Stimulated activated CD8-positive, alpha-beta memory T cell treated with anti-CD3 and anti-CD28 coated beads, Interleukin-4, amount 100 ng/mL, for 4 hours (primary cell): ENCODE results near the gene ERC1.

Experiments used
- DNase-seq, 2 donors: peaks; one replicate each; pipeline ENCODE4 v3.0.0-alpha.2; 2020; ENCODE audit warnings: low read depth in 2 of 2, low spot score in 1 of 2

The ERC1 gene

DNA sequence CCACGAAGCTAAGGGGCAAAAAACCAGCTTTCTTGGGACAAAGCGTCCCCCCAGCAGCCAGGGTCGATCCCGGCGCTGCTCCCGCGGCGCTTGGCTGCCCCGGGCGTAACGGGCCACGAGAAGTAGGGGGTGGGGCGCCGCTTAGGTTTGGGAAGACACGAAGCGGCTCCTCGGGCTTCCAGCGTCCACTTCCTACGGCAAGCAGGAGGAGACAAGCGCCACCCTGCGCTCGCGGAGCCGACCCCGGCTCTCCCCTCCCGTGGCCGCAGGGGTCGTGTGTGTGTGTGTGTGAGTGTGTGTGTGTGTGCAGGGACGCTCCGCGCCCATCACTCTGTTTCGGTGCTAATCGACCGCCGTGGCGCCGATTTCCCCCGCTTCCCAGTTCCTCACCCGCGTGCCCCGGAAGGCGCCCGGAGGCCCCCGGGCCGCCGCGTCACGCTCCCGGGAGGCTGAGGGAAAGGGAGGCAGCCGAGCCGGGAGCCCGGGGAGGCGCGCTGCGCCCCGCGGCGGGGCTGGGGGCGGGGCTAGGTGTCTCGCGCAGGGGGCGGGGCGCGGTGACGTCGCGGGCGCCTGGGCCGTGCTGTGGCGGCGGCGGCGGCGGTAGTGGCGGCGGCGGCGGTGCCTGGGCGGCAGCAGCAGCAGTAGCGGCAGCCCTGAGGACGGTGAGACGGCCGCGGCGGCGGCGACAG, at the start of gene ERC1:
TSS of gene ERC1 (plus strand) at position 563 of the 689 bp plus-strand sequence. CDS start 36,681 bp downstream, outside the sequence.
- peak; percentile 53 to 65 for DNase-seq

DNA sequence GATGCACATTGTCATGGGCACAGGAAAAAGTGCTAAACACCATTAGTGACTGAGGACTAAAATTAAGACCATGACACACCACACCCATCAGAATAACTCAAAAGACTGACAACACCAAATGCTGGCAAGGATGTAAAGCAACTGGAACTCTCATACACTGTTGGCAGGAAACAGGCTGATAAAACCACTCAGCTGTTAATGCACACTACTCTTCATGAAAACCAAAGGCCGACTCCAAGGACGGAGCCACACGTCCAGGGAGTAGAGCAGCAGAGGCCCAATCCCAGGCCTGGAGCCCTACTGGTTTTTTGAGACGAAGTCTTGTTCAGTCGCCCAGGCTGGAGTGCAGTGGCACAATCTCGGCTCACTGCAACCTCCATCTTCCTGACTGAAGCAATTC, 48.0 kb upstream of the ERC1 start:
- DNase-seq: no peak

DNA sequence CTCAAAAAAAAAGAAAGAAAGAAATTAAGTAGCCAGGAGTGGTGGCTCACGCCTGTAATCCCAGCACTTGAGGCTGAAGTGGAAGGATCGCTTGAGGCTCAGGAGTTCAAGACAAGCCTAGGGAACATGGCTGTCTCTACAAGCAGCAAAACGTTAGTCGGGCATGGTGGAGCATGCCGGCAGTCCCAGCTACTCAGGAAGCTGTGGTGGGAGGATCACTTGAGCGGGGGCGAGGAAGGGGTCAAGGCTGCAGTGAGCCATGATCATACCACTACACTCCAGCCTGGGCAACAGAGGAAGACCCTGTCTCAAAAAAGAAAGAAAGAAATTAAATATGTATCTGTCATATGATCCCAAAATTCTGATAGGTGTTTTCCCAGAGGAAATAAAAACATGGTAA, 46.8 kb upstream of the ERC1 start:
- DNase-seq: no peak

DNA sequence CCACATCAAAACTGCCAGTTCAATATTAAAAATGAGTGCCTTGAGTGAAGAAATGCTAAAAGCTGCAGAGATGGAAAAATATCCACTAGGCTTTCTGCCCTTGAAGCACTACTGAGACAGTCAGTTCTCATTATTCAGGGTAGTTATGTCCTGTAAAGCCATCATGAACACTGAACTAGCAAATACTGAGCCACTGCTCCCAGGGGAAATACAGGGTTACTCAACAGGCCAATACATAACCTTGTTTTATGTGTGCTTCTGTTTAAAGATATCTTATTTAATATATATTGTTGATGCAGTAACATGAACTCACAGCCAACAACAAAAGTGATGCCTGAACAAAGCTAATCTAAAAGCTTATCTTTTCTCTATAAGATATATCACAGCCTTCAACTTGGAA, 44.8 kb upstream of the ERC1 start:
- no peak for DNase-seq

DNA sequence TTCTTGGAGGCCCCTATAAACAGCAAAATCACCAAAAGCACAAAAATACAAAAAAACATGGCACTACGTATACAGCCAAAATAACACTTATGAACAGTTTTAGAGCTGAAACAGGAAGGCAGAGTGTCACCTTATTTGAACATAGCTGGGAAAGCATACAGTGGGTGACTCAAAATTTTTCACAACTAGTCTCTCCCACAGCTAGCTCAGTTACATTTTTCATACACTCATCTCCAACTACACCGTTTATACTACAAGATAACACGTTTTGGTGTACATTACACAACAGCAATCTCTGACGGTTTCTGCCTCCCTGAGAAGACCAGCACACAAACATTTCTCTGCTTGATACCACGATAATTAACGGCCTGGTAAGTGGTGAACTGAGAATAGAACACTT, 44.4 kb upstream of the ERC1 start:
- DNase-seq: no peak

DNA sequence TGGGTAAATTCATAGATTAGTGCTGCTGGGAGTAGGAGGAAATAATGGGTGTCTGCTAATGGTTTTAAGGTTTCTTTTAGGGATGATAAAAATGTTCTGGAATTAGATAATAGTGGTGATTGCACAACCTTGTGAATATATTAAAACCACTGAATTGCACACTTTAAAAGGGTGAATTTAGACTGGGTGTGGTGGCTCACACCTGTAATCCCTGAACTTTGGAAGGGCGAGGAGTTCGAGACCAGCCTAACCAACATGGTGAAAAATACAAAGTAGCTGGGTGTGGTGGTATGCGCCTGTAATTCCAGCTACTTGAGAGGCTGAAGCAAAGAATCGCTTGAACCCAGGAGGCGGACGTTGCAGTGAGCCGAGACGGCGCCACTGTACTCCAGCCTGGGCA, 42.8 kb upstream of the ERC1 start:
- DNase-seq: no peak

DNA sequence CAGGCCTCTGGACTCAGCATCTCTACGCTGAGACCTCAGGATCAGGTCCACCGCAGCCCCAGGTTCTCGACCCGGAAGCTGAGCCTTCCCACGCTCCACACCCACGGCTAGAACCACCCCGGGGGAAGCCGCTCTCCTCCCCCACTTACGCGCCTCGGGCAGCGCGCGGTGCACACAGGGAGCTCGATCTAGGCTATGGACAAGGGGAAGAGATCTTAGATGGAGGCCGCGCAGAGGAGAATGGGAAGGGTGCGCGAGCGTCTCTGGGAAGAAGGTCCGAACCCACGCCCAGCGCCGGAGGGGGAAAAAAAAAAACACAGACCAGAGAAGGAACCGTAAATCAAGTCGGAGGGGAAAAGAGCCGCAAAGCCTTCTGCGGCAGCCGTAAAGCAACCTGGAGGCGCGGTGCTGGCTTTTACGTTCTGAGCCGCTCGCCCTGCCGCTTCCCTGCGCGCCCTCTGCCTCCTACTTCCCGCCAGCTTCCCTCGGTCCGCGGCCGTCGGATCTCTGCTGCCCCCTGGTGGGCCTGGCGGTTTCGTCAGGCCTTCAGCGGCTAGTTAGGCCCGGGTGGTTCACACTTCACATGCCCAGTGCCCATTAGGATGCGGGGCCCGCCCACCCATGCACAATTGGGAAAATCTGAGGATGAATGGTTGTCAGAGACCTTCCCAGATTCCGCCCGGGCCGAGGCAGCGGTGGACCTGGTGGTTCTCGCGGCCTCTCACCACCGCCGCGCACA, 41.4 kb upstream of the ERC1 start, which contains the start of gene RAD52:
TSS of gene RAD52 (minus strand) at position 242 of the 739 bp plus-strand sequence. CDS start 16,636 bp downstream, outside the sequence.
- peak; percentile 94 to 98 for DNase-seq

DNA sequence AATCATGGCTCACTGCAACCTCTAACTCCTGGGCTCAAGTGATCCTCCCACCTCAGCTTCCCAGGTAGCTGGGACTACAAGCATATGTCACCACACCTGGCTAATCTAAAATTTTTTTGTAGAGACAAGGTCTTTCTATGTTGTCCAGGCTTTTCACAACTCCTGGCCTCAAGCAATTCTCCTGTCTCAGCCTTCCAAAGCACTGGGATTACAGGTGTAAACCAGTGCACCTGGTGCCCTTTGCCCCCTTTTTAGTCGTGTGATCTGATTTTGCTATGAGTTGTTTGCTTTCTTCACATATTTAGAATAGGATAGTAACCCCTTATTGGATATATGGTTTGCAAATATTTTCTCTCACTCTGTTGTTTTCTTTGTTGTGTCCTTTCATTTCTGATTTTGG, 39.8 kb upstream of the ERC1 start:
- no peak for DNase-seq

DNA sequence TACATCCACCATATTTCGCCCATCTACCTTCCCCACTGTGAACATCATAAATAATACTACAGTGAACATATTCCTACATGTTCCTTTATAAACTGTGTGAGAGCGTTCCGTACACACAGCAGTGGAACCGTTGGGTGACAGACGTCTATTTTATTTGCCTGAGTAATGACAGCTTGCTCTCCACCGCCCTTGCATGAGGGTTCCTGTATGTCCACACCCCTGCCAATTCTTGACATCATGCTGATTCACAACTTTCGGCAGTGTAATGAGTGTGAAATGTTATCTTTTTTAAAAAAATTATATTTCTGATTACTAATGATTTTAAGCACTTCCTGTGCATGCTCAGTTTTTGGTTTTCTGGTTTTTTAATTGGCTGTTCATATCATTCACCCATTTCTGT, 37.2 kb upstream of the ERC1 start:
- no peak for DNase-seq

DNA sequence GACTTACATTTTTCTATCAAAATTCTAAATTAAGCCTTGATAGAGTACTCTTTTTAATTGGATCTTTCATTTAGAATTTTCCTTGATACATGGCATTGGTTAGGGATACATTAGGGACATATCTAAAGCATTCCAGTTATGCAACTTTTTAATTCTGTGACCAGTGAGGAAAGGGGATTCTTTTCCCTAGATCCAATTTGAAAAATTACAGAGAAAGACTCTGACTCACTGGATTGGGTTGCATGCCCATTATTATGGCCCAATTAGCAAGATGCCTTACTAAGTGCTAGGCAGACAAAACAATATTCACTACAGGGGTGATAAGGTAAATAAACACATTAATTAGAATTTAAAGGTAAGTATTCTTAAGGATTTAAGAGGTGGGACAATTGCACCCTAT, 36.3 kb upstream of the ERC1 start:
- DNase-seq: no peak

DNA sequence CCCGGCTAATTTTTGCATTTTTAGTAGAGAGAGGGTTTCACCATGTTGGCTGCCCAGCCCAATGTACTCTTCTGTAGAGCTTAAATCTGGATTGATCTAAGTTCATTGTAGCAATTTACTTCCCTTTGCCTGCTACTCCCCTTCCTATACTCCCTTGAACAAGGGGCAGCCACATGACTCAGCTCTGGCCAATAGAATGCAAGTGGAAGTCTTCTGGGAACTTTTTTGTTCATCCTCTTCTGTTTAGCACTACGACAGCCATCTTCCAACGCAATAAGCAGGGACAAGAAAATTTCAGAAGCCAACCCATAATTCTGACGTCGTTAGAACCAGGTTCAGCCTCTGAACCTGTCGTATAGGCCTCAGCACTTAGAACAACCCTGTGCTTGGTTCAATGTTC, 35.1 kb upstream of the ERC1 start:
- DNase-seq: no peak

DNA sequence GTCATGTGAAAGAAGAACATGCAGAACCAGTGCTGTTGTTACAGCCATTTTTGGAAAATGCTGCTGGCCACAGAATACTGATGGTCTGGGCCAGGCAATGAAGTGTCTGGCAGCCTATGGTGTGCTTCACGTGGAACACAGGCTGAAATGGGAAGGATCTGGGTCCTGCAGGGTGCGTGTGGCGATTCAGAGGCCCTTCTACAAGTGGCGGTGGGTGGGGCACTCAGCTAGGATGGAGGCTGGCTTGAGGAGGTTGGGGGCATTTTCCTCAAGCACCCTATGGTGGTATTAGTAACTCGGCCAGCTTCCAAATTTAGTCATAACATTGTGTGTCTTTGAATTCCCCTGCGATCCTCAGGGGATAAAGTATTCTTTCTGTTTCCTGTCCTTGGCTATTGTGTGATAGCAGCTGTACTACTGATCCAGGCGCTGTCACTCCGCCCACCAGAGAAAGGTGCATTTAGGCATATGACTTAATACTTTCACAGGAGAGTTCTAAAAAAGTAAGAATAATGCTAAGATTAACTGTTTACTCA, 32.4 kb upstream of the ERC1 start:
- DNase-seq: no peak

DNA sequence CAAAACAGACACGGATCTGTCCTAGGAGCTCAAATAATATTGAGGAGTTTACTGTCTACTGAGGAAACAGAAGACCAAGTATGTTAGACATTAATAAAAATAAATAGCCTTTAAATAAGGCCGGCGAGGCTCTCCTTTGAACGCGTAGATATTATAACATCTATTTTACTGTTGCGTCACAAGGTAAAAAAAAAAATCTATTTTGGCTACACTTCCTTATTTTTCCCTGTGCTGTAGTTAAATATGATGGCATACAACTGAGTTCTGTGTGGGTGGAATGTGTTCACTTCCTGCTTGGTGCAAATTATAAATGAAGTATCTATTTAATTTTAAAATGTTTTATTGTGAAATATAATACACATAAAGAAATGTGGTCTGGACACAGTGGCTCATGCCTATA, 24.3 kb upstream of the ERC1 start:
- DNase-seq: no peak

DNA sequence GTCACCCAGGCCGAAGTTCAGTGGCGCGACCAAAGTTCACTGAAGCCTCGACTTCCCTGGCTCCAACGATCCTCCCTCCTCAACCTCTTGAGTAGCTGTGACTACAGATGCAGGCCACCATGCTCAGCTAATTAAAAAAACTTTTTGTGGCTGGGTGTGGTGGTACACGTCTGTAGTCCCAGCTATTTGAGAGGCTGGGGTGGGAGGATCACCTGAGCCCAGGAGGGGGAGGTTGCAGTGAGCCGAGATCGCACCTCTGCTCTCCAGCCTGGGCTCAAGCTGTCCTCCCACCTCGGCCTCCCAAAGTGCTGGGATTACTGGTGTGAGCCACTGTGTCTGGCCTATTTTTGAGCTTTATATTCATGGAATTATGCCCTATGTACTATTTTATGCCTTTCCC, 23.4 kb upstream of the ERC1 start:
- DNase-seq: no peak

DNA sequence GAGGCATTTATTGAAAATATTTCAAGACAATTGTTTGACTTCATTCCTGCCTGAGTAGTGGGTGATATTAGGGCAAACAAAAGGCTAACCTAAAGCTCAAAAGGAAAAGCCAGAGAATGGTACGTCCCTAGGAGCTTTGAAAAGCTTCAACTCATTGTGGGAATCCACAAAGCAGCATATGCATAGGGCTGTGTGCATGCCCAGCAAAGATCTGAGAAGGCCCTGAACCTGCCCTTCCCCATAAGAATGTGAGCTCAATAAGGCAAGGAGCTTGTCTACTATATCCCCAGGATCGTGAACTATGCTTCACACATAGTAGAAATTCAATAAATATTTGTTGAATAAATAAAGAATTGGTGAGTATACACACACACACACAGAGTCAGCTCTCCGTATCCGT, 22.5 kb upstream of the ERC1 start:
- DNase-seq: no peak

DNA sequence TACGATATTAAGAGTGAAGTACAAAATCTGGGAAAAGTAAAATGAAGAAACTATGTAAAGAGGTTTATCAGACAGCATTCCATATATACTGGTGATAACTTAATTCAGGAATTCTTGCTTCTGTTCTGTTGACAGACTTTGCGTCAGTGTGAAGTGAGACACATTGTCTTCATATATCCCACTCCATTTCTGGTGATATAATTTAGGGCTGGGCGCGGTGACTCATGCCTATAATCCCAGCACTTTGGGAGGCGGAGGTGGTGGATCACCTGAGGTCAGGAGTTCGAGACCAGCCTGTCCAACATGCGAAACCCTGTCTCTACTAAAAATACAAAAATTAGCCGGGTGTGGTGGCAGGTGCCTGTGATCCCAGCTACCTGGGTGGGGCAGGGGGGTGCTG, 21.2 kb upstream of the ERC1 start:
- no peak for DNase-seq

DNA sequence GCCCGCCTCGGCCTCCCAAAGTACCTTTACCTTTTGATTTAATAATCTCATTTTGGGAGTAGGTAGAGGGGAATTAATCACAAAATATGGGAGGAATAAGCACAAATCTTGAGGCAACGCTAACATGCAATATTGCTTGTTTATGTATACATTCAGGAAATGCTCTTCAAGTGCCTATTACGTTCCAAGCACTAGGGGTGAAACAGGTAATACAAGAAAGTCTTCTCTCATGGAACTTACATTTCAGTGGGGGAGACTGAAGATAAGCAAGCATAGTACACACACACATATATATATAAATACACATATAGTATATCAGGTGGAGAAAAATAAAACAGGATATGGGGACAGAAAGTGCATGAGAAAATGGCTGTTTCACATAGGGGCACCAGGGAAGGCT, 19.0 kb upstream of the ERC1 start:
- DNase-seq: no peak

DNA sequence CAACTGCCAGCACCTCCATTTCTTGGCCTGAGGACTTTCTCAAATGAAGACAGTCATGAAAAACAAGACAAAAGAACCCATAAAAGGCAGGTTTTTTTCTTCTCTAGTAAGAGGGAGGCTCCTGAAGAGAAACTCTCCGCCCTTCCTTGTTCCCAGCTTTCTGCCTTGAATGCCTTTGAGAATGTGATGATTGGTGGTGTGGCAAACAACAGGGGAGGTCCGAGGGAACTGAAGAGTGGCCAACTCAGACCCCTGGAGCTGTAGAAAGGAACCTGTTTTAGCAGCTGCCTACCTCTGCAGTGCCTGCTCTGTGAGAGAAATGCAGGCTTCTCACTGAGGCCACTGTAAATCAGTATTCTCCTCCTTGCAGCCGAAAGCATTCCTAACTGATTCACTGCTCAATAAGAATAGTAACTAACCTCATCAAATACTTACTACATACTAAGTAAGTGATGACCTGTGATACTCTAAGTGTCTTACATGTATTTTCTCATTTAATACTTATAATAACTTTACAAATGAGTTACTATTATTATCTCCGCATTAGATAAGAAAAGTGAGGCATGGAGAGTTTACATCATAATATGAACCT, 16.7 kb upstream of the ERC1 start:
- no peak for DNase-seq

DNA sequence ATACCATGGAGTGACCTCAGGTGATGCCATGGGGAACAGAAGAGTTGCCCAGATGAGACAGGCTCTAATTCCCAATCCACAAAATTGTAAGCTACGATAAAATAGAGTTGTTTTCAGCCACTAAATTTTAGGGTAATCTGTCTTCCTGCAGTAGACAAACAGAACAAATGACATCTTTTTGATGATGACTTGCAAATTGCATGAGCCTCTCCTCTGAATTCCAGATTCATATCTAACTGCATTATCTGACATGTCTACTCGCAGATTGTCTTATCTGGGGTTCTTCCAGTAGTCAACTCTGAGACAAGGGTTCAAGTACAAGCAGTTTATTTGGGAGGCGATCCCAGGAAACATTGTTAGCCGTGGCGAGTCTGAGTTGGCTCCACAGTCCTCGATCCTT, 14.4 kb upstream of the ERC1 start:
- no peak for DNase-seq

DNA sequence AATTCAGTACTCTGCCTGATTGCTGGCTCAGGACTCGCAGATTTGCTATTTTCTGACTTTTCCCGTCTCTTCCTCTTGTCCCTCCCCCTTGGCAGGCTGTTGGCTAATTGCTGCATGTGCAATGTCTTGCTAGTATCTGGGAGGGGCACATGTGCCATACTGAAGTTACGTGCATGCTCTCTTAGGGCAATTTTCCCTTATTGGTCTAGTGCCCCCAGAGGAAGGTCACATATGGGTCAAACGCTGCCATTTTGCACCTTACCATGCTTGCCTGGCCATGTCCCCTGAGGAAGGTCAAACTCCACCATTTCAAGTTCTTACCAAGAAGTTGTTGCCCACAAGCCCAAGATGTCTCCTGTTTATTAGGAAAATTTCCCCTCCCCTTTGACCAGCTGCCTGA, 13.9 kb upstream of the ERC1 start:
- no peak for DNase-seq

DNA sequence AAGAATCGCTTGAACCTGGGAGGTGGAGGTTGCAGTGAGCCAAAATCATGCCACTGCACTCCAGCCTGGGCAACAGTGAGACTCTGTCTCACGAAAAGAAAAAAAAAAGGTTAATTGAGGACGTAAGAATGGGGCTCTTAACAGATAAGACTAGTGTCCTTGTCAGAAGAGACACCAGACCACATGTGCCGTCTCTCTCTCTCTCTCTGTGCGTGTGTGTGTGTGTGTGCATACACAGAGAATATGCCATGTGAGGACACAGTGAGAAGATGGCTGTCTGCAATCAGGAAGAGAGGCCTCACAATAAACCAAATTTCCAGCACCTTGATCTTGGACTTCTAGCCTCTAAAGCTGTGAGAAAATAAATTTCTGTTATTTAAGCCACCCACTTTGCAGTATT, 11.7 kb upstream of the ERC1 start:
- no peak for DNase-seq

DNA sequence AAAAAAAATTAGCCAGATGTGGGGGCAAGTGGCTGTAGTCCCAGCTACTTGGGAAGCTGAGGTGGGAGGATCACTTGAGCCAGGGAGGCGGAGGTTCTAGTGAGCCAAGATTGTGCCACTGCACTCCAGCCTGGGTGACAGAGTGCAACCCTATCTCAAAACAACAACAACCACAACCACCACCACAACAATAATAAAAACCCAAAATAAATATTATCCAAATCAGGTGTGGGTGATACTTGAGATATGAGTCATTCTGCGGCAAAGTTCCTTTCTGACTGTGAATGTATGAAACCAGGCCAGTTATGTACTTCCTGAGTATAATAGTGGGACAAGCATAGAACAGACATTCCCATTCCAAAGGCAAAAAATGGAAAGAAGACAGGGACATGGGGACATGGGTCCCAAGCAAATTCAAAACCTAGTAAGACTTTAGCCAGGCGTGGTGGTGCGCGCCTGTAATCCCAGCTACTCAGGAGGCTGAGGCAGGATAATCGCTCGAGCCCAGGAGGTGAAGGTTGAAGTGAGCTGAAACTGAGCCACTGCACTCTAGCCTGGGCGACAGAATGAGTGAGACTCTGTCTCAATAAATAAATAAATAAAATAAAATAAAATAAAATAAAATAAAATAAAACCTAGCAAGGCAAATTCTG, 9.7 kb upstream of the ERC1 start:
- no peak for DNase-seq
